ENCODE measurements around the gene MBD2. TPM values are rescaled to one million over a fixed set of nuclear protein-coding genes. Genes with fewer than 3 reads are reported as not detected.
"Not testable (repeated sequence)": the region's sequence is repeated elsewhere in the genome, so short reads cannot be mapped to it uniquely, and the experiment has no call there.

MBD2 gene
- total RNA-seq, 1 donor from 2014 or later = 26.7 TPM

DNA sequence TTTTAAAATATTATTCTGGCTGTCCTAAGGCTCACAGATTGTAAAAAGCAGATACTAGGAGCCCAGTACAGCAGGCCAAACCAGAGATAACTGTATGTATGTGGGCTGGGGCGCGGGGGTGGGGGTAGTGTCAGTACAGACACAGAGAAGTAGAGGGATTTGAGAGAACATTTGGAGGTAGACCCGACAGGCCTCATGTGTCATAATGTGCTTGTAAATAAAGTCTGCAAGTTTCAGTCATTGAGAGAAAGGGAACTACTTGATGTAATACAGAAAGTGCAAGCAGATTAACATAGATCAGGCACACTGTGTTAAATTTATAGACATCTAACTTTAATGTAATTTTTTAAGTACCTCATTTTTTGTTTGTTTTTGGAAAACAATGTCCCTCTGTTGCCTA, 37.4 kb upstream of the MBD2 start:
- Histone ChIP-seq H3K36me3 (ENCODE audit: control insufficient read depth, insufficient read depth, low read length) (no peaks in the 10 kb centered on the region), H3K4me3 (ENCODE audit: low read depth, low read length) (no peak overlapping the region), H3K27me3 (ENCODE audit: control insufficient read depth, insufficient read depth, low read length) (no peaks in the 10 kb centered on the region)
- DNase-seq (ENCODE audit: low read depth) = no peak
- TF ChIP-seq, protein P1, sequence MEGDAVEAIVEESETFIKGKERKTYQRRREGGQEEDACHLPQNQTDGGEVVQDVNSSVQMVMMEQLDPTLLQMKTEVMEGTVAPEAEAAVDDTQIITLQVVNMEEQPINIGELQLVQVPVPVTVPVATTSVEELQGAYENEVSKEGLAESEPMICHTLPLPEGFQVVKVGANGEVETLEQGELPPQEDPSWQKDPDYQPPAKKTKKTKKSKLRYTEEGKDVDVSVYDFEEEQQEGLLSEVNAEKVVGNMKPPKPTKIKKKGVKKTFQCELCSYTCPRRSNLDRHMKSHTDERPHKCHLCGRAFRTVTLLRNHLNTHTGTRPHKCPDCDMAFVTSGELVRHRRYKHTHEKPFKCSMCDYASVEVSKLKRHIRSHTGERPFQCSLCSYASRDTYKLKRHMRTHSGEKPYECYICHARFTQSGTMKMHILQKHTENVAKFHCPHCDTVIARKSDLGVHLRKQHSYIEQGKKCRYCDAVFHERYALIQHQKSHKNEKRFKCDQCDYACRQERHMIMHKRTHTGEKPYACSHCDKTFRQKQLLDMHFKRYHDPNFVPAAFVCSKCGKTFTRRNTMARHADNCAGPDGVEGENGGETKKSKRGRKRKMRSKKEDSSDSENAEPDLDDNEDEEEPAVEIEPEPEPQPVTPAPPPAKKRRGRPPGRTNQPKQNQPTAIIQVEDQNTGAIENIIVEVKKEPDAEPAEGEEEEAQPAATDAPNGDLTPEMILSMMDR (IDR thresholded peaks at IDR 0.05; ENCODE audit: insufficient read depth, low read length, poor library complexity, severe bottlenecking) = no peak

DNA sequence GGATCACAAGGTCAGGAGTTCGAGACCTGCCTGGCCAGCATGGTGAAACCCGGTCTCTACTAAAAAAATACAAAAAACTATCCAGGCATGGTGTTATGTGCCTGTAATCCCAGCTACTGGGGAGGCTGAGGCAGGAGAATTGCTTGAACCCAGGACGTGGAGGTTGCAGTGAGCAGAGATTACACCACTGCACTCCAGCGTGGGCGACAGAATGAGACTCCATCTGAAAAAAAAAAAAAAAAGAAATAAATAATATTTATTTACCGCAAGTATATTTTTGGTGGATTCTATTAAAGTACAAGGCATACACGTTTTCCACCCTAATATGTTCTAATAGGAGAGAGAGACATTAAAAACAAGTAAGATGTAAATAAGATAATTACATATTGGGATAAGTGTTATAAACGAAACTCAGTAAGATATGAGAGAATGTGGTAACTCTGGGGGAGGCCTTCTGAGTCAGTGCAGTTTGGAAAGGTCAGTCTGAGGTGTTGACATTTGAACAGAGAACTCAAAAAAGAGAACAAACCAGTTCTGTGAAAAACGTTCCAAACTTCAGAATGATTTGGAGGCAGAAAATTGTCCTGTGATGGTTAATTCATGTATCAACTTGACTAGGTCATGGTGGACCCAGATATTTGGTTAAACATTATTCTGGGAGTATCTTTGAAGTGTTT, 36.1 kb upstream of the MBD2 start:
- TF ChIP-seq, protein P1 (IDR thresholded peaks at IDR 0.05; ENCODE audit: insufficient read depth, low read length, poor library complexity, severe bottlenecking) = no peak
- DNase-seq (ENCODE audit: low read depth) = no peak
- no peaks in the 10 kb centered on the region for H3K27me3 ChIP-seq (ENCODE audit: control insufficient read depth, insufficient read depth, low read length)
- H3K4me3 ChIP-seq (ENCODE audit: low read depth, low read length) = no peak overlapping the region
- no peaks in the 10 kb centered on the region for H3K36me3 ChIP-seq (ENCODE audit: control insufficient read depth, insufficient read depth, low read length)

DNA sequence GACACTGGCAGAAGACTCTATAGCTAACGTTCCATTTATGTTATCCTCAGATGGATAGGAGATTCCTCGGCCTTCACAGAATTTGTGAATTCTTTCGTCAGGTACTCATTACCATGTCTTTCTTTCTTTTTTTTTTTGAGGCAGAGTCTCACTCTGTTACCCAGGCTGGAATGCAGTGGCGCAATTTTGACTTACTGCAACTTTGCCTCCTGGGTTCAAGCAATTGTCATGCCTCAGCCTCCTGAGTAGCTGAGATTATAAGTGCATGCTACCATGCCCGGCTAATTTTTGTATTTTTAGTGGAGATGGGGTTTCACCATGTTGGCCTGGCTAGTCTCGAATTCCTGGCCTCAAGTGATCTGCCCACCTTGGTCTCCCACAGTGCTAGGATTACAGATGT, 33.3 kb upstream of the MBD2 start:
- H3K4me3 ChIP-seq (ENCODE audit: low read depth, low read length); DNase-seq (ENCODE audit: low read depth); H3K27me3 ChIP-seq (ENCODE audit: control insufficient read depth, insufficient read depth, low read length); H3K36me3 ChIP-seq (ENCODE audit: control insufficient read depth, insufficient read depth, low read length): not testable (repeated sequence)

DNA sequence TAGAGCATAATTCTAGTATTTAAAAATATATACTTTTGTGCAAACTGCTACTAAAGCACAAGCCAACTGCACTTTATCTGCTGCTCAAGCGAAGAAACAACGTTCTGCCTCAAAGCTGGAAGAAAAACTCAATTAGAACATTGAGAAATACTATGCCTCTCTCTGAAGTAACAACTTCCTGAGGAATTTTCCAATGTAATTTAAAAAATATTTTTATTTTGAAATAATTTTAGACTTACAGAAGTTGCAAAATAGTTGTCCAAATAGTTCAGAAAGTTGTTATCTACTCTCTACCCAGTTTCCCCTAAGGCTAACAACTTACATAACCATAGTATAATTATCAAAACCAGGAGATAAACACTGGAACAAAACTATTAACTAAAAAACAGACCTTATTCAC, 32.5 kb upstream of the MBD2 start:
- Histone ChIP-seq H3K36me3 (ENCODE audit: control insufficient read depth, insufficient read depth, low read length) (no peaks in the 10 kb centered on the region), H3K27me3 (ENCODE audit: control insufficient read depth, insufficient read depth, low read length) (no peaks in the 10 kb centered on the region), H3K4me3 (ENCODE audit: low read depth, low read length) (no peak overlapping the region)
- TF ChIP-seq, protein P1 (IDR thresholded peaks at IDR 0.05; ENCODE audit: insufficient read depth, low read length, poor library complexity, severe bottlenecking) = no peak
- DNase-seq (ENCODE audit: low read depth) = no peak

DNA sequence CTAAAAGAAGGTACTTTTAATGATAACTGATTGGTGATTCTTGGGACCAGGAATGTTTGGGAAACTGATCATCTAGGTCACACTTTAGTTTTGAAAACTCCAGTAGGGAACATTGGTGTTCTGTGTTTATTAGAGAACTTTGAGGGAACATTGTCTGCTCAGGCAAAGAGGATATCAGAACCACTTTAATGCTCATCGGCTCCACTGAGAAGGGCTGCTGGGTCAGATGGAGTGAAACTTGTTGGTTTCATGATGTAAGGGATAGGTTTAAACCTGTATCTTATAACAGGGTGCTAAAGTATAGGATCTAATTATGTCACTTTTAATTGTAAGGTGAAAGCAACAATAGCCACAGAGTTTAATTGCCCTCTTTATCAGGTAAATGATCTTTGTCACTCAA, 30.7 kb upstream of the MBD2 start:
- Histone ChIP-seq H3K27me3 (ENCODE audit: control insufficient read depth, insufficient read depth, low read length) (no peaks in the 10 kb centered on the region), H3K4me3 (ENCODE audit: low read depth, low read length) (no peak overlapping the region), H3K36me3 (ENCODE audit: control insufficient read depth, insufficient read depth, low read length) (no peaks in the 10 kb centered on the region)
- no peak for DNase-seq (ENCODE audit: low read depth)
- TF ChIP-seq, protein P1 (IDR thresholded peaks at IDR 0.05; ENCODE audit: insufficient read depth, low read length, poor library complexity, severe bottlenecking) = no peak

DNA sequence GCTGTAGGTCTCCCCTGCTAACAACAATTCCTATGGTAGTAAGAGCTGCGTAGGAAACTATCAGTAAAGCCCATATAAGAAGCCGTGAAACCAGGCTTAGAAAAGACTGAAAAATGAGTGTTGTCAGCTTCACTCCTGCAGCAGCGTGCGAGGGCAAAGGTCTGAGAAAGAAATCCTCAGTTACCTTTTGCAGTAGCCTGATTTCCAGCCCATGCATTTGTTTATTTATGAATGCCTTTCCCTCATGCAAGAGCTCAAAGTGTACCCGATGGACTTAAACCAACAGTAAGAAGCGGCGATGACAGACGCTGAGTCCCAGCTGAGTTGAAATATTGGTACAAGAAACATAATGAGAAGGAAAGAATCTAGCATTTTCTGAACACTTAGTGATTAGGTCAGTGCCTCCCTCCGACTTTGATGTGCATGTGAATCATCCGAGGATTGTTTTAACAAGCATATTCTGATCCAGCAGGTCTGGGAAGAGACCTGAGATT, 29.8 kb upstream of the MBD2 start:
- no peak for DNase-seq (ENCODE audit: low read depth)
- no peaks in the 10 kb centered on the region for H3K27me3 ChIP-seq (ENCODE audit: control insufficient read depth, insufficient read depth, low read length)
- no peak overlapping the region for H3K4me3 ChIP-seq (ENCODE audit: low read depth, low read length)
- no peaks in the 10 kb centered on the region for H3K36me3 ChIP-seq (ENCODE audit: control insufficient read depth, insufficient read depth, low read length)
- TF ChIP-seq, protein P1 (IDR thresholded peaks at IDR 0.05; ENCODE audit: insufficient read depth, low read length, poor library complexity, severe bottlenecking) = no peak
